MM.1S (cell line): Measurements from ENCODE around the gene PASK.

Experiments used
- DNase-seq: peaks from one replicate; pipeline ENCODE4 v3.0.0-alpha.2; 2015
- H2AFZ ChIP-seq: fragments of 300-600 bp; sonication (generic); 2 replicates; pipeline ENCODE4 v1.6.0; 2016; ENCODE audit warnings: antibody characterized with exemption, low read length
- H3F3A ChIP-seq: fragments of 300-600 bp; sonication (generic); 2 replicates; pipeline ENCODE4 v1.6.1; 2016; ENCODE audit warnings: mild to moderate bottlenecking, antibody characterized with exemption, low read length, moderate library complexity, mixed read lengths; ENCODE audit not compliant: insufficient read depth
- H3K27ac ChIP-seq: fragments of 300-600 bp; sonication (generic); 2 replicates; pipeline ENCODE4 v1.5.1; 2016; ENCODE audit warnings: mild to moderate bottlenecking, low read length
- H3K27me3 ChIP-seq: fragments of 300-600 bp; sonication (generic); replicated peaks from 2 replicates; pipeline ENCODE4 v1.6.0; 2016; ENCODE audit warnings: low read length; ENCODE audit not compliant: insufficient read depth
- H3K36me3 ChIP-seq: fragments of 300-600 bp; sonication (generic); replicated peaks from 2 replicates; pipeline ENCODE4 v1.6.1; 2016; ENCODE audit warnings: mild to moderate bottlenecking, low read length, mixed read lengths; ENCODE audit not compliant: insufficient read depth
- H3K4me1 ChIP-seq: fragments of 300-600 bp; sonication (generic); 2 replicates; pipeline ENCODE4 v1.6.1; 2016; ENCODE audit warnings: low read length, mixed read lengths
- H3K4me2 ChIP-seq: fragments of 300-600 bp; sonication (generic); 2 replicates; pipeline ENCODE4 v1.6.0; 2016; ENCODE audit warnings: low read depth, low read length
- H3K4me3 ChIP-seq: fragments of 300-600 bp; sonication (generic); 2 replicates; pipeline ENCODE4 v1.5.1; 2016; ENCODE audit warnings: low read length, mixed read lengths
- H3K79me2 ChIP-seq: fragments of 300-600 bp; sonication (generic); 2 replicates; pipeline ENCODE4 v1.6.1; 2016; ENCODE audit warnings: mixed run types, low read length, mixed read lengths
- H3K9ac ChIP-seq: fragments of 300-600 bp; sonication (generic); 2 replicates; pipeline ENCODE4 v1.6.1; 2016; ENCODE audit warnings: low read length, mixed read lengths
- H3K9me2 ChIP-seq: fragments of 300-600 bp; sonication (generic); replicated peaks from 2 replicates; pipeline ENCODE4 v1.6.1; 2016; ENCODE audit warnings: mild to moderate bottlenecking, low read length, mixed read lengths; ENCODE audit not compliant: insufficient read depth
- H3K9me3 ChIP-seq: fragments of 300-600 bp; sonication (generic); replicated peaks from 2 replicates; pipeline ENCODE4 v1.6.1; 2016; ENCODE audit warnings: mild to moderate bottlenecking, low read length, mixed read lengths; ENCODE audit not compliant: insufficient read depth
- H4K20me1 ChIP-seq: fragments of 300-600 bp; sonication (generic); 2 replicates; pipeline ENCODE4 v1.6.1; 2016; ENCODE audit warnings: mild to moderate bottlenecking, low read length, moderate library complexity, mixed read lengths; ENCODE audit not compliant: insufficient read depth
- CTCF ChIP-seq: fragments of 300-600 bp; sonication (generic); IDR thresholded peaks from 2 replicates; pipeline ENCODE4 v1.5.1; 2016; ENCODE audit warnings: antibody characterized with exemption, low read length, mixed read lengths
- EZH2 ChIP-seq: fragments of 300-600 bp; sonication (generic); optimal IDR thresholded peaks from 2 replicates; pipeline ENCODE3; 2017; ENCODE audit warnings: low read depth, mild to moderate bottlenecking, antibody characterized with exemption, low read length, mixed read lengths
- EZH2phosphoT487 ChIP-seq: fragments of 300-600 bp; sonication (generic); IDR thresholded peaks from 2 replicates; pipeline ENCODE4 v1.6.1; 2018; ENCODE audit warnings: antibody characterized with exemption, low read length

PASK gene

DNA sequence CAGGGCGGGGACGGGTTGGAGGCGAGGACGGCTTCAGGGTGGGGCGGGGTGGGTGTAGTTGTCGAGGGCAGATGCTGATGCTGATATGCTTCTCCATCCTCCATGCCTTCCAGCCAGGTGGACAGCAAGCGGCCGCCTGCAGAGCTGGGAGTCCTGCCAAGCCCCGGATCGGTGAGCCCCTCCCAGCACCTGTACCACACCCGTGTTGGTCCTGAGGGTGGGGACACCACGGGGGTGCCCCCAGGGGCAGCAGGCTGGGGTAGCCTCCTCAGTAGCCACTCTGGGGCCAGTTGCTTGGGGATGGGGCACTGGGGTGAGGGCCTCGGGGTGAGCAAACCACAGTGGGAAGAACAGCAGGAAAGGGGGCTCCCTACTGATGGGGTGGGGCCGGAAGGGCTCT lies 41.8 kb upstream of the PASK start:
- H2AFZ ChIP-seq = no peak overlapping the region
- H3K4me2 ChIP-seq = no peak overlapping the region
- no peaks in the 10 kb centered on the region for H3F3A ChIP-seq
- no peaks in the 10 kb centered on the region for H4K20me1 ChIP-seq
- no peak for TF ChIP-seq EZH2
- TF ChIP-seq EZH2phosphoT487 = no peak
- no peak for TF ChIP-seq CTCF
- no peaks in the 10 kb centered on the region; the same call in none of the 2 replicates for H3K27me3 ChIP-seq
- H3K4me3 ChIP-seq = no peak overlapping the region
- no peaks in the 10 kb centered on the region for H3K4me1 ChIP-seq
- no peak overlapping the region for H3K27ac ChIP-seq
- H3K9ac ChIP-seq = no peak overlapping the region
- H3K9me3 ChIP-seq = no peaks in the 10 kb centered on the region
- H3K79me2 ChIP-seq = no peaks in the 10 kb centered on the region
- DNase-seq = no peak
- H3K9me2 ChIP-seq = no peaks in the 10 kb centered on the region
- no peaks in the 10 kb centered on the region for H3K36me3 ChIP-seq

GRCh38 chr2:241190291-241190981 lies 41.2 kb upstream of the PASK start:
- Histone ChIP-seq H3K4me2 (no peak overlapping the region), H3K4me3 (no peak overlapping the region), H3K9me3 (no peaks in the 10 kb centered on the region), H3F3A (no peaks in the 10 kb centered on the region), H3K79me2 (no peaks in the 10 kb centered on the region), H3K9ac (no peak overlapping the region), H3K4me1 (no peaks in the 10 kb centered on the region), H3K36me3 (no peaks in the 10 kb centered on the region), H2AFZ (no peak overlapping the region), H3K27ac (no peak overlapping the region), H3K9me2 (no peaks in the 10 kb centered on the region), H4K20me1 (no peaks in the 10 kb centered on the region), H3K27me3 (no peaks in the 10 kb centered on the region; the same call in none of the 2 replicates)
- no peak for TF ChIP-seq EZH2phosphoT487
- no peak for DNase-seq

GRCh38 chr2:241189856-241190201 lies 40.6 kb upstream of the PASK start:
- H3K9me3 ChIP-seq = no peaks in the 10 kb centered on the region
- no peaks in the 10 kb centered on the region for H3F3A ChIP-seq
- no peak overlapping the region for H3K9ac ChIP-seq
- DNase-seq = no peak
- TF ChIP-seq CTCF (no peak), EZH2phosphoT487 (no peak), EZH2 (no peak)
- H4K20me1 ChIP-seq = no peaks in the 10 kb centered on the region
- H3K79me2 ChIP-seq = no peaks in the 10 kb centered on the region
- H3K4me1 ChIP-seq = no peaks in the 10 kb centered on the region
- no peak overlapping the region for H2AFZ ChIP-seq
- no peak overlapping the region for H3K27ac ChIP-seq
- no peak overlapping the region for H3K4me3 ChIP-seq
- no peak overlapping the region for H3K4me2 ChIP-seq
- H3K27me3 ChIP-seq = no peaks in the 10 kb centered on the region; the same call in 1 of the 2 replicates
- H3K9me2 ChIP-seq = no peaks in the 10 kb centered on the region
- no peaks in the 10 kb centered on the region for H3K36me3 ChIP-seq

DNA sequence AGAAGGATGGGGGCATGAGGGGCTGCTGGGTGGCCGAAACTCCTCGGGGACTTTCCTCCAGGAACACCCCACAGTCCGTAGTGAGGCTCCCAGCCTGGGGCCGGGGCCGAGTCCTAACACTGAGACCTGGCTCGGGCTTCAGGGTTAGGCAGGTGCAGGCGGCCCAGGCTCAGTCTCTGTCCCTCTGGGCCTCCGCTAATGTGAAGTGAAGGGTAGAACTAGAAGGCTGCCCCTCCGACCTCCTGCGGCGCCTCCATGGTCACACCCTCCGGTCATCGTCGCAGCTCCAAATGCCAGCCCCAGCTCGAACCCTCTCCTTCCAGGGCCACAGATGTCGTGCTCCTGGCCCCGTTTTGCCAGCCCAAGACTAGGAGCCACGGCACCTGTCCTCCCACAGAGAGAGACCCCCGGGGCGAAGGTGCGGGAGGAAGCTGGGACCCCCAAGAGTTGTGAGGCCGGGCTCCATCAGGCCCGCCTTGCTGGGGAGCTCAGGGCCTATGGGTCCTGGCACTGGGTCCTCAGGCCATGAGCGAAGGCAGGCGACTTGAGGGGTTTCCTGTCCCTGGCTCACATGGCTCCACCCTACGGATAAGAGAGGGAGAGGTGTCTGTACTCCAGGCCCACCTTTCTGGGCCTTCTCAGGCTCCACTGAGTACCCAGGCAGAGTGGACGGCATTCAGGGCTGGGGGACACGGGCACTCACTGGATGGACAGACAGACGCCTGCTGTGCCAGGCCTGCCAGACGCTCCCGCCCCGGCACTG lies 40.0 kb upstream of the PASK start:
- Histone ChIP-seq H3K9me2 (no peaks in the 10 kb centered on the region), H3K4me2 (no peak overlapping the region), H3F3A (no peaks in the 10 kb centered on the region), H3K27me3 (no peaks in the 10 kb centered on the region; the same call in 1 of the 2 replicates), H3K9ac (no peak overlapping the region), H2AFZ (no peak overlapping the region), H3K9me3 (no peaks in the 10 kb centered on the region), H3K27ac (no peak overlapping the region), H3K79me2 (no peaks in the 10 kb centered on the region), H3K36me3 (no peaks in the 10 kb centered on the region), H4K20me1 (no peaks in the 10 kb centered on the region), H3K4me3 (no peak overlapping the region), H3K4me1 (no peaks in the 10 kb centered on the region)
- TF ChIP-seq EZH2phosphoT487 (no peak), EZH2 (no peak), CTCF (no peak)
- DNase-seq = no peak
